T-helper 1 cell treated with Interleukin-12 subunit alpha and Interleukin-12 subunit beta and Interleukin-4 antibody, amounts not matched to agents 30 μg/mL and 1 μg/mL, for 36 hours (primary cell): ENCODE measurements around the gene ATP6V1B1.
A peak's percentile ranks its signal among the peaks of the same experiment; 100 is the strongest.

Experiments used
- H3K27ac Mint-ChIP-seq: one replicate; pipeline ENCODE4 v1.8.0; 2021; ENCODE audit warnings: mild to moderate bottlenecking, mixed read lengths
- H3K27me3 Mint-ChIP-seq: one replicate; pipeline ENCODE4 v1.8.0; 2021; ENCODE audit warnings: low read depth, mixed read lengths
- H3K36me3 Mint-ChIP-seq: one replicate; pipeline ENCODE4 v1.8.0; 2021; ENCODE audit warnings: low read depth, mixed read lengths
- H3K4me1 Mint-ChIP-seq: one replicate; pipeline ENCODE4 v1.8.0; 2021; ENCODE audit warnings: low read depth, mixed read lengths
- H3K4me3 Mint-ChIP-seq: one replicate; pipeline ENCODE4 v1.8.0; 2021; ENCODE audit warnings: mild to moderate bottlenecking, moderate library complexity, mixed read lengths
- H3K9me3 Mint-ChIP-seq: one replicate; pipeline ENCODE4 v1.8.0; 2021; ENCODE audit warnings: mixed read lengths

The ATP6V1B1 gene

GRCh38 chr2:70979180-70979488 is 43.4 kb downstream of the ATP6V1B1 start:
- H3K36me3 Mint-ChIP-seq, result no peaks in the 10 kb centered on the region
- H3K9me3 Mint-ChIP-seq, result no peaks in the 10 kb centered on the region
- H3K27me3 Mint-ChIP-seq, result peaks cover 15% of the 10 kb centered on the region
- H3K4me1 Mint-ChIP-seq, result peaks cover 15% of the 10 kb centered on the region
- no peak overlapping the region for H3K27ac Mint-ChIP-seq
- no peak overlapping the region for H3K4me3 Mint-ChIP-seq

GRCh38 chr2:70979626-70980025 is 43.9 kb downstream of the ATP6V1B1 start:
- no peak overlapping the region for H3K27ac Mint-ChIP-seq
- no peak overlapping the region for H3K4me3 Mint-ChIP-seq
- H3K4me1 Mint-ChIP-seq, result peaks cover 20% of the 10 kb centered on the region
- H3K27me3 Mint-ChIP-seq, result peaks cover 12% of the 10 kb centered on the region
- H3K9me3 Mint-ChIP-seq, result no peaks in the 10 kb centered on the region
- no peaks in the 10 kb centered on the region for H3K36me3 Mint-ChIP-seq

- Mint-ChIP-seq H3K9me3 (no peaks in the 10 kb centered on the region), H3K36me3 (peaks cover 7% of the 10 kb centered on the region), H3K27me3 (peaks cover 4% of the 10 kb centered on the region), H3K4me1 (peaks cover 25% of the 10 kb centered on the region), H3K4me3 (no peak overlapping the region), H3K27ac (no peak overlapping the region)
Observed at GRCh38 chr2:70981421-70981820, 45.7 kb downstream of the ATP6V1B1 start.

DNA sequence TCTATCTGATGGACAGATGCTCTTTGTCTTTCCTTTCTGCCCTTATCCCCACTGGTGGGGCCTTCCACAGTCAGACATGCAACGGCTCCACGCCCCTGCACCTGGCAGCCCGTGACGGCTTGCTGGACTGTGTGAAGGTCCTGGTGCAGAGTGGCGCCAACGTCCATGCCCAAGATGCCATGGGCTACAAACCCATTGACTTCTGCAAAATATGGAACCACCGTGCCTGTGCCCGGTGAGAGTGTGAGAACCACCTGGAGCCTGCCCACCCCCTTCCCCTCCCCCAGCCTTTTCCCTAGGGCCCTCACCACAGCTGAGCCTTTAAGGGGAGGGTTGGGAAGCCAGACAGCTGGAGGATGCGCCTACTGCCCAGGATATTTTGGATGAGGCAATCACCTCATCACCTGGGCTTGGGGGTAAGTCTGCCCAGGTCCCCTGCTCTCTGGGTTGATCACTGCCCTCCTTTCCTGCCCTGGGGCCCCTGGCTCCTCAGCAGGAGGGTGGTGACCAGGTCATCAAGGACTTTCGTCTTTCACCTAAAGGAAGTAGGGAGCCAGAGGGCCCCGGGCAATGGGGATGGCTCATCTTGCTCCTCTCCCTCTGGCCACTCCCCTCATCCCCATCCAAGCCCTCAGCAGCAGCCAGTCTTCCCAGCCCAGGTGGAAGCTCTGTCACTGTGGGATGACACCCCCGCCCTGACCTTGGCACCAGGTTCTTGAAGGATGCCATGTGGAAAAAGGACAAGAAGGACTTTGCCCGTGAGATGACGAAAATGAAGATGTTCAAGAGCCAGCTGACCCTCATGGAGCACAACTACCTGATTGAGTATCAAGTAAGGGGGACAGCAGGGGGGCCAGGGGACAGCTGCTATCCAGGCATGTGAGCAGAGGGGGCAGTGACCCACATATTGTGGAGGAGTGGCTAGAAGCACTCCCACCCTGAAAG is 46.4 kb downstream of the ATP6V1B1 start:
- H3K27me3 Mint-ChIP-seq, result peaks cover 4% of the 10 kb centered on the region
- peaks cover 21% of the 10 kb centered on the region for H3K4me1 Mint-ChIP-seq
- H3K36me3 Mint-ChIP-seq, result peaks cover 14% of the 10 kb centered on the region
- no peaks in the 10 kb centered on the region for H3K9me3 Mint-ChIP-seq
- H3K4me3 Mint-ChIP-seq, result no peak overlapping the region
- no peak overlapping the region for H3K27ac Mint-ChIP-seq

- H3K9me3 Mint-ChIP-seq, result no peaks in the 10 kb centered on the region
- peaks cover 13% of the 10 kb centered on the region for H3K4me1 Mint-ChIP-seq
- H3K36me3 Mint-ChIP-seq, result peaks cover 20% of the 10 kb centered on the region
- H3K27ac Mint-ChIP-seq, result no peak overlapping the region
- H3K4me3 Mint-ChIP-seq, result no peak overlapping the region
- peaks cover 3% of the 10 kb centered on the region for H3K27me3 Mint-ChIP-seq
Observed at GRCh38 chr2:70982971-70983370, 47.3 kb downstream of the ATP6V1B1 start.

- Mint-ChIP-seq H3K27me3 (no peaks in the 10 kb centered on the region), H3K36me3 (peaks cover 25% of the 10 kb centered on the region), H3K4me3 (no peak overlapping the region), H3K9me3 (no peaks in the 10 kb centered on the region), H3K4me1 (peaks cover 10% of the 10 kb centered on the region), H3K27ac (no peak overlapping the region)
Observed at GRCh38 chr2:70983506-70984227, 48.0 kb downstream of the ATP6V1B1 start.

DNA sequence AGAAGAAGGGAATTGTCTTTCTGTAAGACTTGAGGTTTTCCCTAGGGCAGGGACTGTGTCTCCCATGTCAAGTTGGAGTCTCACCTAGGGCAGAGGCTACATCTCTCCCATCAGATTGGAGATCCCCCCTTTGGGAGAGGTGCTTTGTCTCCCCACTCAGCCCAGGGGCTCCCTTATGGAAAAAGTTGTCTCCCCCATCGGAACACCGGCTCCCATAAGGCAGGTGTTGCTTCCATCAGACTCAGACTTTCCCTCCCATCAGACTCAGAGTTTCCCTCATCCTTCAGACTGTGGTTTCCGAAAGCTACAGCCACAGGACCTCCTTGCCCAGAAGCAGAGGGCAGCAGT is 48.5 kb downstream of the ATP6V1B1 start:
- Mint-ChIP-seq H3K4me1 (peaks cover 10% of the 10 kb centered on the region), H3K9me3 (no peaks in the 10 kb centered on the region), H3K27ac (peak overlapping the region; percentile 24), H3K4me3 (no peak overlapping the region), H3K27me3 (no peaks in the 10 kb centered on the region), H3K36me3 (peaks cover 30% of the 10 kb centered on the region)

- Mint-ChIP-seq H3K27me3 (no peaks in the 10 kb centered on the region), H3K4me3 (no peak overlapping the region), H3K4me1 (peaks cover 10% of the 10 kb centered on the region), H3K27ac (peak overlapping the region; percentile 24), H3K9me3 (no peaks in the 10 kb centered on the region), H3K36me3 (peaks cover 31% of the 10 kb centered on the region)
Observed at GRCh38 chr2:70984576-70985282, 49.0 kb downstream of the ATP6V1B1 start.

GRCh38 chr2:70985283-70985688 is 49.6 kb downstream of the ATP6V1B1 start:
- H3K4me1 Mint-ChIP-seq, result peaks cover 10% of the 10 kb centered on the region
- H3K27ac Mint-ChIP-seq, result no peak overlapping the region
- H3K36me3 Mint-ChIP-seq, result peaks cover 31% of the 10 kb centered on the region
- H3K4me3 Mint-ChIP-seq, result no peak overlapping the region
- no peaks in the 10 kb centered on the region for H3K27me3 Mint-ChIP-seq
- H3K9me3 Mint-ChIP-seq, result no peaks in the 10 kb centered on the region

DNA sequence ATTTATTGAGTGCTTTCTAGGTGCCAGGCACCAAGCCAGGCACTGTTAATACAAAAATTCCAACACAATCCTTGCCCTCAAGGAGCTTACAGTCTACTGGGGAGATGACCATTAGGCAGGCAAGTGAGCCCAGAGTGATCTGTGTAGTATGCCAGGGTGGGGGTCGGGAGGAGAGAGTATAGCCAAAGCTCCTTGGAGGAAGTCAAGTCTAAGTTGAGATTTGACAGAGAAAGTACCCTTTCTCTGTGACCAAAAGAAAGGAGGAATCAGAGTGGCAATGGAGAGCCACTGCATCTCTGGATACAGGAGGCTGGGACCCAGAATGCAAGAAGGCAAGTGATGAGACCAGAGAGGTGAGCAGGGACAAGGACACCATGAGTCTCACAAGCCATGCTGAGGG is 50.3 kb downstream of the ATP6V1B1 start:
- H3K27me3 Mint-ChIP-seq, result no peaks in the 10 kb centered on the region
- no peak overlapping the region for H3K4me3 Mint-ChIP-seq
- peaks cover 10% of the 10 kb centered on the region for H3K4me1 Mint-ChIP-seq
- H3K9me3 Mint-ChIP-seq, result no peaks in the 10 kb centered on the region
- H3K27ac Mint-ChIP-seq, result no peak overlapping the region
- peaks cover 33% of the 10 kb centered on the region for H3K36me3 Mint-ChIP-seq

DNA sequence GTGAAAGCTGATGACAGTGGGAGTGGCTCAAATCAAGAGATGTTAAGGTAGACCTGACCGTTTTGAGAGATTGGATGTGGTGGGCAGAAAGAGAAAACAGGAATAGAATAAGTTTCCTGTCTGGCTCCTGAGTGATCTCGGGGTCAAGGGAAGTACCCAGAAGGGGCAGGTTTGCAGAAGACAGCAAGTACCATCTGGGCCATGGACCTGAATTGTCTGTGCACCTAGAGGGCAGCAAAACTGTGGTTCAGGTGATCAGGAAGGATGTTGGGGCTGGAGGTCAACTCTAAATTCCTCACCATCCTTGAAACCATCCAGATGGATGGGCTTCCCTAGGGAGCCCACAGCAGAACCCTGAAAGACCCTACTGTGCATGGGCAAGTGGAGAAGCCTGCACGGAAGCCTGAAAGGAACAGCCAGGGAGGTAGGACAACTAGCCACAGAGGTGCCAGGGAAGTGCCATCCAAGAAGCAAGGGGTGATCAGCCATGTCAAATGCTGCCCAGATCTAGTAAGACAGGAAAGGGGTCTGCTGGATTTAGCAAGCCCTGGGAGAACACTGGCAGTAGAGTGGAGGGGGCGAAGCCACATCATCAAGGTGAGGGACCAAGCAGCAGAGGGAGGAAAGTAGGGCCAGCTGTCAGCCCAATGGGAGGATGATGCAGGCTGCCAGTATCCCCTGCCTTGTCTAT is 50.9 kb downstream of the ATP6V1B1 start:
- no peaks in the 10 kb centered on the region for H3K27me3 Mint-ChIP-seq
- H3K9me3 Mint-ChIP-seq, result no peaks in the 10 kb centered on the region
- H3K4me1 Mint-ChIP-seq, result peaks cover 13% of the 10 kb centered on the region
- H3K36me3 Mint-ChIP-seq, result peaks cover 37% of the 10 kb centered on the region
- no peak overlapping the region for H3K4me3 Mint-ChIP-seq
- no peak overlapping the region for H3K27ac Mint-ChIP-seq

DNA sequence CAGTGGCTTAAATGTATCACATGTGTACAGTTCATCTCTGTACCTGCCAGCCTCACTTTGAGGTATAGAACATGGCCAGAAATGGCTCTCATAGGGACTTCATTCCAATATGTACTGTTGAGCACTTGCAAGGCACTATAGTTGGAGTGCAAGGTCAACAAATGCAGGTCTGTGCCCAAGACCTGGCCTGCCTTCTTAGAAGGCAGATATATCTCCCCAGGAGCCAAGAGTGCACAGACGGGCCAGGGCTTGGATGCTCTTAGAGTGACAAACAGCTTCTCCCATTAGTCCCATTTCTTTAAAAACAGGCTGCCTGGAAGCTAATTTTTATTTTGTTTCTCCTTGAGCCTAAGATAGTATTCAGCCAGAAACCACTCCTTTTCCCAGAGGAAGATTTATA is 51.7 kb downstream of the ATP6V1B1 start:
- Mint-ChIP-seq H3K4me3 (no peak overlapping the region), H3K27me3 (no peaks in the 10 kb centered on the region), H3K27ac (no peak overlapping the region), H3K9me3 (no peaks in the 10 kb centered on the region), H3K36me3 (peaks cover 39% of the 10 kb centered on the region), H3K4me1 (peaks cover 16% of the 10 kb centered on the region)

DNA sequence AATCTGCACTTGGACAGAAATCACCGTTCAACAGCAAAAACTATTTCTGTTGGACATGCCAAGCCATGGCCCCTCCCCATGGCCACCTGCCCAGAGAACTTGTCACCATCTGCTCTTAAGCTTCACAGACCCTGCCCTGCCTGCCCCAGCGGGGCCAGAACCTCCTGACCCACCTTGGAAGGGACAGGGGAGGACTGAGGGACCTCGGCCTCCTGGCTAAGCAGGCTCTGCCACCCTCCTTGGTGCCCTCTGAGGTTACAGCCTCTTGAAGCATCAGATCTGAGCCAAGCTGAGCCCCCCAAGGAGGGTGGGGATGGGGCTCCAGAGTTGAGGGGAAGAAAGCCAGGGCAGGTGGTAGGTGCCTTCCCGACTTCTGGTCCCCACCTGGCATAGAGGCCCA is 52.5 kb downstream of the ATP6V1B1 start:
- Mint-ChIP-seq H3K27ac (no peak overlapping the region), H3K9me3 (no peaks in the 10 kb centered on the region), H3K36me3 (peaks cover 41% of the 10 kb centered on the region), H3K4me3 (no peak overlapping the region), H3K27me3 (no peaks in the 10 kb centered on the region), H3K4me1 (peaks cover 21% of the 10 kb centered on the region)
